DOHH2 (cell line): ENCODE data around the gene CRADD.

Source experiments
- H3F3A ChIP-seq: fragments of 200-600 bp; sonication (generic), shearing (Covaris generic); 2 replicates; pipeline ENCODE4 v1.6.0; 2016; ENCODE audit warnings: antibody characterized with exemption, mild to moderate bottlenecking; ENCODE audit not compliant: control insufficient read depth, insufficient read depth
- H3K27ac ChIP-seq: fragments of 200-600 bp; sonication (generic); 2 replicates; pipeline ENCODE4 v1.5.1; 2014; ENCODE audit warnings: low read depth, mild to moderate bottlenecking, low read length, moderate library complexity
- H3K27me3 ChIP-seq: fragments of 200-600 bp; sonication (generic); 2 replicates; pipeline ENCODE4 v1.6.1; 2014; ENCODE audit warnings: mild to moderate bottlenecking, low read length, mixed read lengths; ENCODE audit not compliant: control insufficient read depth
- H3K36me3 ChIP-seq: fragments of 200-600 bp; sonication (generic); 2 replicates; pipeline ENCODE4 v1.6.1; 2014; ENCODE audit warnings: mild to moderate bottlenecking, low read length, moderate library complexity, mixed read lengths; ENCODE audit not compliant: control insufficient read depth
- H3K4me1 ChIP-seq: fragments of 200-600 bp; sonication (generic); 2 replicates; pipeline ENCODE4 v1.6.1; 2014; ENCODE audit warnings: mild to moderate bottlenecking, low read length, mixed read lengths; ENCODE audit not compliant: control insufficient read depth
- H3K4me2 ChIP-seq: fragments of 200-600 bp; sonication (generic); 2 replicates; pipeline ENCODE4 v1.6.0; 2014; ENCODE audit warnings: mild to moderate bottlenecking, low read length, moderate library complexity
- H3K4me3 ChIP-seq: fragments of 200-600 bp; sonication (generic); 2 replicates; pipeline ENCODE4 v1.5.1; 2014; ENCODE audit warnings: mild to moderate bottlenecking, low read length, mixed read lengths
- H3K79me2 ChIP-seq: fragments of 200-600 bp; sonication (generic); 2 replicates; pipeline ENCODE4 v1.6.1; 2014; ENCODE audit warnings: mild to moderate bottlenecking, low read length, mixed read lengths; ENCODE audit not compliant: control insufficient read depth
- H3K9me2 ChIP-seq: fragments of 200-600 bp; sonication (generic); replicated peaks from 2 replicates; pipeline ENCODE4 v1.6.1; 2014; ENCODE audit warnings: mild to moderate bottlenecking, low read length, mixed read lengths; ENCODE audit not compliant: control insufficient read depth
- H3K9me3 ChIP-seq: fragments of 200-600 bp; sonication (generic); 2 replicates; pipeline ENCODE4 v1.6.1; 2014; ENCODE audit warnings: antibody characterized with exemption, low read length, mixed read lengths; ENCODE audit not compliant: control insufficient read depth, insufficient read depth
- H4K20me1 ChIP-seq: fragments of 200-600 bp; sonication (generic); 2 replicates; pipeline ENCODE4 v1.6.0; 2014; ENCODE audit warnings: low read depth, mild to moderate bottlenecking, antibody characterized with exemption, low read length, moderate library complexity; ENCODE audit not compliant: control insufficient read depth, insufficient read depth
- CTCF ChIP-seq: fragments of 200-600 bp; sonication (generic); IDR thresholded peaks from one replicate; pipeline ENCODE4 v1.5.1; 2014; ENCODE audit warnings: antibody characterized with exemption, mild to moderate bottlenecking, low read depth, low read length; ENCODE audit not compliant: poor library complexity, severe bottlenecking
- EZH2phosphoT487 ChIP-seq: fragments of 200-600 bp; sonication (generic); IDR thresholded peaks from 2 replicates; pipeline ENCODE4 v1.6.1; 2017; ENCODE audit warnings: borderline replicate concordance, mild to moderate bottlenecking, antibody characterized with exemption, low read length, moderate library complexity, mixed read lengths

Gene CRADD

GRCh38 chr12:93748672-93749383 lies 71.7 kb downstream of the CRADD start:
- H3K4me1 ChIP-seq: no peaks in the 10 kb centered on the region
- no peak for TF ChIP-seq CTCF
- H3K79me2 ChIP-seq: no peaks in the 10 kb centered on the region
- H4K20me1 ChIP-seq: no peaks in the 10 kb centered on the region
- H3K27me3 ChIP-seq: peaks cover 3% of the 10 kb centered on the region; the same call in 1 of the 2 replicates
- H3K4me3 ChIP-seq: no peak overlapping the region
- no peaks in the 10 kb centered on the region for H3F3A ChIP-seq
- H3K9me3 ChIP-seq: 0 out of 2 replicates have a peak, but pooled peaks cover 4% of the 10 kb centered on the region
- no peak overlapping the region for H3K4me2 ChIP-seq
- H3K36me3 ChIP-seq: no peaks in the 10 kb centered on the region
- H3K27ac ChIP-seq: no peak overlapping the region
- no peaks in the 10 kb centered on the region for H3K9me2 ChIP-seq

- H3K9me2 ChIP-seq: no peaks in the 10 kb centered on the region
- TF ChIP-seq EZH2phosphoT487 (no peak), CTCF (no peak)
Measured at GRCh38 chr12:93749515-93749914, 72.3 kb downstream of the CRADD start.

GRCh38 chr12:93750056-93750455 lies 72.9 kb downstream of the CRADD start:
- no peaks in the 10 kb centered on the region for H3K27me3 ChIP-seq
- no peaks in the 10 kb centered on the region for H3K9me2 ChIP-seq
- H3K9me3 ChIP-seq: 0 out of 2 replicates have a peak, but pooled peaks cover 4% of the 10 kb centered on the region
- no peak overlapping the region for H3K4me2 ChIP-seq
- no peaks in the 10 kb centered on the region for H3F3A ChIP-seq
- H3K27ac ChIP-seq: no peak overlapping the region
- TF ChIP-seq CTCF (no peak), EZH2phosphoT487 (no peak)
- H4K20me1 ChIP-seq: no peaks in the 10 kb centered on the region
- no peak overlapping the region for H3K4me3 ChIP-seq
- H3K4me1 ChIP-seq: no peaks in the 10 kb centered on the region
- no peaks in the 10 kb centered on the region for H3K79me2 ChIP-seq
- no peaks in the 10 kb centered on the region for H3K36me3 ChIP-seq

More at GRCh38 chr12:93749515-93749914, 72.3 kb downstream of the CRADD start:
- Histone ChIP-seq H3K4me2 (no peak overlapping the region), H3K27me3 (no peaks in the 10 kb centered on the region), H3F3A (no peaks in the 10 kb centered on the region), H3K4me1 (no peaks in the 10 kb centered on the region), H3K27ac (no peak overlapping the region), H4K20me1 (no peaks in the 10 kb centered on the region), H3K9me3 (0 out of 2 replicates have a peak, but pooled peaks cover 4% of the 10 kb centered on the region), H3K4me3 (no peak overlapping the region), H3K79me2 (no peaks in the 10 kb centered on the region), H3K36me3 (no peaks in the 10 kb centered on the region)
